ENCODE measurements around the gene APBB2.
"Not testable (repeated sequence)": the region's sequence is repeated elsewhere in the genome, so short reads cannot be mapped to it uniquely, and the experiment has no call there.

APBB2 gene

GRCh38 chr4:41150401-41150800 lies 63.9 kb downstream of the APBB2 start:
- no peaks in the 10 kb centered on the region for H3K4me1 Mint-ChIP-seq (ENCODE audit: low read depth)
- no peaks in the 10 kb centered on the region for H3K36me3 Mint-ChIP-seq (ENCODE audit: low read depth)
- intact Hi-C loops (cut with micrococcal nuclease) = no loop called here
- peaks cover 6% of the 10 kb centered on the region for H3K9me3 Mint-ChIP-seq
- H3K4me3 Mint-ChIP-seq = no peak overlapping the region
- no peak overlapping the region for H3K27ac Mint-ChIP-seq
- H3K27me3 Mint-ChIP-seq = no peaks in the 10 kb centered on the region

- H3K4me1 Mint-ChIP-seq (ENCODE audit: low read depth); H3K36me3 Mint-ChIP-seq (ENCODE audit: low read depth); H3K9me3 Mint-ChIP-seq; H3K27ac Mint-ChIP-seq; H3K27me3 Mint-ChIP-seq; H3K4me3 Mint-ChIP-seq; intact Hi-C loops (cut with micrococcal nuclease): not testable (repeated sequence)
Measured at GRCh38 chr4:41149568-41149967, 64.8 kb downstream of the APBB2 start.

GRCh38 chr4:41148931-41149330 lies 65.4 kb downstream of the APBB2 start:
- Mint-ChIP-seq H3K27ac (no peak overlapping the region), H3K27me3 (no peaks in the 10 kb centered on the region), H3K9me3 (peaks cover 6% of the 10 kb centered on the region), H3K4me3 (no peak overlapping the region), H3K4me1 (ENCODE audit: low read depth) (no peaks in the 10 kb centered on the region), H3K36me3 (ENCODE audit: low read depth) (no peaks in the 10 kb centered on the region)
- intact Hi-C loops (cut with micrococcal nuclease) = no loop called here

GRCh38 chr4:41148292-41148691 lies 66.0 kb downstream of the APBB2 start:
- Mint-ChIP-seq H3K27me3 (no peaks in the 10 kb centered on the region), H3K27ac (no peak overlapping the region), H3K4me1 (ENCODE audit: low read depth) (no peaks in the 10 kb centered on the region), H3K4me3 (no peak overlapping the region), H3K36me3 (ENCODE audit: low read depth) (no peaks in the 10 kb centered on the region), H3K9me3 (peaks cover 6% of the 10 kb centered on the region)
- intact Hi-C loops (cut with micrococcal nuclease) = no loop called here

GRCh38 chr4:41147570-41147969 lies 66.8 kb downstream of the APBB2 start:
- H3K4me3 Mint-ChIP-seq; H3K27ac Mint-ChIP-seq; H3K36me3 Mint-ChIP-seq (ENCODE audit: low read depth); H3K4me1 Mint-ChIP-seq (ENCODE audit: low read depth); H3K27me3 Mint-ChIP-seq; H3K9me3 Mint-ChIP-seq; intact Hi-C loops (cut with micrococcal nuclease): not testable (repeated sequence)

- intact Hi-C loops (cut with micrococcal nuclease) = no loop called here
- Mint-ChIP-seq H3K27ac (no peak overlapping the region), H3K36me3 (ENCODE audit: low read depth) (no peaks in the 10 kb centered on the region), H3K27me3 (no peaks in the 10 kb centered on the region), H3K9me3 (peaks cover 6% of the 10 kb centered on the region), H3K4me3 (no peak overlapping the region), H3K4me1 (ENCODE audit: low read depth) (no peaks in the 10 kb centered on the region)
Measured at GRCh38 chr4:41146716-41147506, 67.4 kb downstream of the APBB2 start.

GRCh38 chr4:41146196-41146595 lies 68.1 kb downstream of the APBB2 start:
- H3K27me3 Mint-ChIP-seq = no peaks in the 10 kb centered on the region
- intact Hi-C loops (cut with micrococcal nuclease) = no loop called here
- no peaks in the 10 kb centered on the region for H3K36me3 Mint-ChIP-seq (ENCODE audit: low read depth)
- no peak overlapping the region for H3K4me3 Mint-ChIP-seq
- H3K27ac Mint-ChIP-seq = no peak overlapping the region
- peaks cover 6% of the 10 kb centered on the region for H3K9me3 Mint-ChIP-seq
- H3K4me1 Mint-ChIP-seq (ENCODE audit: low read depth) = no peaks in the 10 kb centered on the region

- no peaks in the 10 kb centered on the region for H3K27me3 Mint-ChIP-seq
- H3K9me3 Mint-ChIP-seq = peaks cover 6% of the 10 kb centered on the region
- H3K36me3 Mint-ChIP-seq (ENCODE audit: low read depth) = no peaks in the 10 kb centered on the region
- no peak overlapping the region for H3K27ac Mint-ChIP-seq
- H3K4me3 Mint-ChIP-seq = no peak overlapping the region
- H3K4me1 Mint-ChIP-seq (ENCODE audit: low read depth) = no peaks in the 10 kb centered on the region
- intact Hi-C loops (cut with micrococcal nuclease) = no loop called here
Measured at GRCh38 chr4:41145571-41146078, 68.7 kb downstream of the APBB2 start.

- Mint-ChIP-seq H3K27ac (no peak overlapping the region), H3K36me3 (ENCODE audit: low read depth) (no peaks in the 10 kb centered on the region), H3K9me3 (peaks cover 5% of the 10 kb centered on the region), H3K4me3 (no peak overlapping the region), H3K27me3 (no peaks in the 10 kb centered on the region), H3K4me1 (ENCODE audit: low read depth) (no peaks in the 10 kb centered on the region)
- intact Hi-C loops (cut with micrococcal nuclease) = no loop called here
Measured at GRCh38 chr4:41144812-41145211, 69.5 kb downstream of the APBB2 start.

- H3K36me3 Mint-ChIP-seq (ENCODE audit: low read depth) = no peaks in the 10 kb centered on the region
- intact Hi-C loops (cut with micrococcal nuclease) = no loop called here
- H3K4me3 Mint-ChIP-seq = no peak overlapping the region
- no peaks in the 10 kb centered on the region for H3K27me3 Mint-ChIP-seq
- no peaks in the 10 kb centered on the region for H3K9me3 Mint-ChIP-seq
- H3K27ac Mint-ChIP-seq = no peak overlapping the region
- H3K4me1 Mint-ChIP-seq (ENCODE audit: low read depth) = no peaks in the 10 kb centered on the region
Measured at GRCh38 chr4:41144040-41144379, 70.3 kb downstream of the APBB2 start.

- Mint-ChIP-seq H3K4me1 (ENCODE audit: low read depth) (no peaks in the 10 kb centered on the region), H3K27me3 (no peaks in the 10 kb centered on the region), H3K27ac (no peak overlapping the region), H3K9me3 (no peaks in the 10 kb centered on the region), H3K4me3 (no peak overlapping the region), H3K36me3 (ENCODE audit: low read depth) (no peaks in the 10 kb centered on the region)
- intact Hi-C loops (cut with micrococcal nuclease) = no loop called here
Measured at GRCh38 chr4:41143311-41144039, 70.9 kb downstream of the APBB2 start.

- Mint-ChIP-seq H3K4me3 (no peak overlapping the region), H3K9me3 (no peaks in the 10 kb centered on the region), H3K27me3 (no peaks in the 10 kb centered on the region), H3K27ac (no peak overlapping the region), H3K4me1 (ENCODE audit: low read depth) (no peaks in the 10 kb centered on the region), H3K36me3 (ENCODE audit: low read depth) (no peaks in the 10 kb centered on the region)
- intact Hi-C loops (cut with micrococcal nuclease) = no loop called here
Measured at GRCh38 chr4:41142376-41143310, 71.7 kb downstream of the APBB2 start.

GRCh38 chr4:41141900-41142299 lies 72.4 kb downstream of the APBB2 start:
- intact Hi-C loops (cut with micrococcal nuclease) = no loop called here
- Mint-ChIP-seq H3K36me3 (ENCODE audit: low read depth) (no peaks in the 10 kb centered on the region), H3K4me3 (no peak overlapping the region), H3K9me3 (no peaks in the 10 kb centered on the region), H3K27me3 (no peaks in the 10 kb centered on the region), H3K4me1 (ENCODE audit: low read depth) (no peaks in the 10 kb centered on the region), H3K27ac (no peak overlapping the region)

GRCh38 chr4:41140410-41140809 lies 73.9 kb downstream of the APBB2 start:
- Mint-ChIP-seq H3K9me3 (no peaks in the 10 kb centered on the region), H3K4me3 (no peak overlapping the region), H3K27ac (no peak overlapping the region), H3K4me1 (ENCODE audit: low read depth) (no peaks in the 10 kb centered on the region), H3K27me3 (no peaks in the 10 kb centered on the region), H3K36me3 (ENCODE audit: low read depth) (no peaks in the 10 kb centered on the region)
- intact Hi-C loops (cut with micrococcal nuclease) = no loop called here
